Activated naive CD4-positive, alpha-beta T cell treated with anti-CD3 and anti-CD28 coated beads, Interleukin-2, amount 10 ng/mL, durations not matched to agents 7 days and 5 days (primary cell): Measurements from ENCODE around the gene VAV2.

Source experiments
- CTCF ChIA-PET: fragments of 350-600 bp; sonication (Branson Sonifier 250); formaldehyde crosslinking; loops from one replicate; lab custom pipeline; 2021; ENCODE audit warnings: antibody characterized with exemption; lab: Charles Lee
- DNase-seq: peaks from one replicate; pipeline ENCODE4 v3.0.0-alpha.2; 2020
- H3K27ac Mint-ChIP-seq: one replicate; pipeline ENCODE4 v1.8.0; 2021; ENCODE audit warnings: mild to moderate bottlenecking, moderate library complexity, mixed read lengths
- H3K27me3 Mint-ChIP-seq: one replicate; pipeline ENCODE4 v1.8.0; 2021; ENCODE audit warnings: mild to moderate bottlenecking, mixed read lengths
- H3K36me3 Mint-ChIP-seq: one replicate; pipeline ENCODE4 v1.8.0; 2021; ENCODE audit warnings: mixed read lengths
- H3K4me1 Mint-ChIP-seq: one replicate; pipeline ENCODE4 v1.8.0; 2021; ENCODE audit warnings: mixed read lengths
- H3K4me3 Mint-ChIP-seq: one replicate; pipeline ENCODE4 v1.8.0; 2021; ENCODE audit warnings: mild to moderate bottlenecking, moderate library complexity, mixed read lengths
- H3K9me3 Mint-ChIP-seq: one replicate; pipeline ENCODE4 v1.8.0; 2021; ENCODE audit warnings: mixed read lengths

Gene VAV2

GRCh38 chr9:133727876-133728441 is 264.2 kb downstream of the VAV2 start:
- H3K9me3 Mint-ChIP-seq: no peaks in the 10 kb centered on the region
- no peak for DNase-seq
- no peaks in the 10 kb centered on the region for H3K36me3 Mint-ChIP-seq
- H3K27ac Mint-ChIP-seq: no peak overlapping the region
- CTCF ChIA-PET: interaction anchor here (1.0 to 3.1 kb wide), 7 partner anchors 15 to 266 kb away, joined by 4 to 24 read pairs (median 7); no protein-coding TSS in a partner anchor
- no peak overlapping the region for H3K4me3 Mint-ChIP-seq
- H3K27me3 Mint-ChIP-seq: peaks cover 19% of the 10 kb centered on the region
- H3K4me1 Mint-ChIP-seq: peaks cover 8% of the 10 kb centered on the region

GRCh38 chr9:133727277-133727875 is 264.7 kb downstream of the VAV2 start:
- Mint-ChIP-seq H3K4me3 (no peak overlapping the region), H3K4me1 (peaks cover 8% of the 10 kb centered on the region), H3K27me3 (peaks cover 23% of the 10 kb centered on the region), H3K27ac (no peak overlapping the region), H3K9me3 (no peaks in the 10 kb centered on the region), H3K36me3 (no peaks in the 10 kb centered on the region)
- DNase-seq: no peak
- CTCF ChIA-PET: interaction anchor here (0.8 to 3.1 kb wide), 10 partner anchors 13 to 267 kb away, joined by 3 to 24 read pairs (median 4); no protein-coding TSS in a partner anchor

- H3K36me3 Mint-ChIP-seq: no peaks in the 10 kb centered on the region
Measured at GRCh38 chr9:133726401-133727276, 265.5 kb downstream of the VAV2 start.

GRCh38 chr9:133725886-133726285 is 266.2 kb downstream of the VAV2 start:
- DNase-seq: no peak
- Mint-ChIP-seq H3K9me3 (no peaks in the 10 kb centered on the region), H3K4me3 (no peak overlapping the region), H3K27me3 (peaks cover 29% of the 10 kb centered on the region), H3K27ac (no peak overlapping the region), H3K4me1 (peaks cover 8% of the 10 kb centered on the region), H3K36me3 (no peaks in the 10 kb centered on the region)
- CTCF ChIA-PET: interaction anchor here (1.3 to 3.1 kb wide), 4 partner anchors 10 to 193 kb away, joined by 4 to 24 read pairs (median 4); no protein-coding TSS in a partner anchor

More at GRCh38 chr9:133726401-133727276, 265.5 kb downstream of the VAV2 start:
- CTCF ChIA-PET: interaction anchor here (0.8 to 3.1 kb wide), 10 partner anchors 12 to 268 kb away, joined by 3 to 24 read pairs (median 4); no protein-coding TSS in a partner anchor
- Mint-ChIP-seq H3K27ac (no peak overlapping the region), H3K4me1 (peaks cover 8% of the 10 kb centered on the region), H3K4me3 (no peak overlapping the region), H3K27me3 (peaks cover 23% of the 10 kb centered on the region), H3K9me3 (no peaks in the 10 kb centered on the region)
- DNase-seq: peak; percentile 79

GRCh38 chr9:133718563-133719315 is 273.4 kb downstream of the VAV2 start:
- Mint-ChIP-seq H3K27ac (no peak overlapping the region), H3K9me3 (peaks cover 4% of the 10 kb centered on the region), H3K4me1 (no peaks in the 10 kb centered on the region), H3K4me3 (no peak overlapping the region), H3K27me3 (peaks cover 27% of the 10 kb centered on the region), H3K36me3 (no peaks in the 10 kb centered on the region)
- DNase-seq: peak; percentile 11
- CTCF ChIA-PET: no interaction called here

DNA sequence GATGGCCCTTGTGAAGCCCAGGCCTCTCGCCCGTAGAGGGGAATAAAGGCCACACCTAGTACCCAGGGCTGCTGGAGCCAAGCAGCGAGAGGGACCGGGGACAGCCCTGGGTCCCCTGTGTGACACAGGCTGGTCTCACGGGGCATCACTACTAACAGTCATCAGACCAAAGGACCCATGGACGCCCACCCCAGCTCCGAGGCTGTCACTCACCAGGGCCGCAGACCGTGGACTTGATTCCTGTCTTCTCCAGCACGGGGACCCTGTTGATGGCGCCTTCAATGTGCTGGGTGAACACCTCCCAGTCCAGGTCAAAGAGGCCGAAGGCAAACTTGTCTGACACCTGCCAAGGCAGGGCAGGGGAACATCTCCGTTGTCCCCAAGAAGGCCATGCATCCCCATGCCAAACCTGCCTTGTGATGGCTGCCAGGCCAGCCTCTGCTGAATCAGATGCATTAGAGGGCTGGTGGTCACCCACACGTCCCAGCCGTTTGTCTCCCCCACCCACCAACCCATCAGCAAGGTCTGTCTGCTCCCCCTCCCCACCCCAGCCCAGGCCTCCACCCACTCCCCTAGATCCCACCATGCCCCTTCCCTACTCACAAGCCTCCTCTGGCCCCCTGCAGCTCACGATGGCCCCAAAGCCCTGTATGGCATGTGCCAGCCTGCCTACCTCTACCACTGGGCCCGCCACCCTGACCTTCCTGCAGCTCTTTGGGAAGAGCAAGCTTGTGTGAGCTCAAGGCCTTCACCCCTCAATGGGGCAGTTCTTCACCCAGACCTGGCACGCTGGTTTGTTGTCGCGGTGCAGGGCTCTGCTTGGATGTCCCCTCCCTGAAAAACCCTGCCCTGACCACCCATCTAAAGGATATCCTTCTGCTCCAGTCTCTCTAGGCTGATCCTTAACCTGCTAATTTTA is 274.8 kb downstream of the VAV2 start:
- DNase-seq: peak; percentile 17
- H3K27ac Mint-ChIP-seq: no peak overlapping the region
- CTCF ChIA-PET: interaction anchor here (1.2 to 3.9 kb wide), 4 partner anchors 26 to 128 kb away, joined by 3 to 18 read pairs (median 4); no protein-coding TSS in a partner anchor
- H3K9me3 Mint-ChIP-seq: peaks cover 4% of the 10 kb centered on the region
- H3K36me3 Mint-ChIP-seq: no peaks in the 10 kb centered on the region
- H3K4me1 Mint-ChIP-seq: no peaks in the 10 kb centered on the region
- no peak overlapping the region for H3K4me3 Mint-ChIP-seq
- peaks cover 18% of the 10 kb centered on the region for H3K27me3 Mint-ChIP-seq

- CTCF ChIA-PET: interaction anchor here (1.0 to 3.9 kb wide), 5 partner anchors 8 to 127 kb away, joined by 3 to 18 read pairs (median 4); no protein-coding TSS in a partner anchor
- DNase-seq: peak; percentile 11
- Mint-ChIP-seq H3K27ac (no peak overlapping the region), H3K27me3 (peaks cover 17% of the 10 kb centered on the region), H3K4me3 (no peak overlapping the region), H3K36me3 (no peaks in the 10 kb centered on the region), H3K9me3 (peaks cover 4% of the 10 kb centered on the region), H3K4me1 (no peaks in the 10 kb centered on the region)
Measured at GRCh38 chr9:133716564-133717112, 275.5 kb downstream of the VAV2 start.

DNA sequence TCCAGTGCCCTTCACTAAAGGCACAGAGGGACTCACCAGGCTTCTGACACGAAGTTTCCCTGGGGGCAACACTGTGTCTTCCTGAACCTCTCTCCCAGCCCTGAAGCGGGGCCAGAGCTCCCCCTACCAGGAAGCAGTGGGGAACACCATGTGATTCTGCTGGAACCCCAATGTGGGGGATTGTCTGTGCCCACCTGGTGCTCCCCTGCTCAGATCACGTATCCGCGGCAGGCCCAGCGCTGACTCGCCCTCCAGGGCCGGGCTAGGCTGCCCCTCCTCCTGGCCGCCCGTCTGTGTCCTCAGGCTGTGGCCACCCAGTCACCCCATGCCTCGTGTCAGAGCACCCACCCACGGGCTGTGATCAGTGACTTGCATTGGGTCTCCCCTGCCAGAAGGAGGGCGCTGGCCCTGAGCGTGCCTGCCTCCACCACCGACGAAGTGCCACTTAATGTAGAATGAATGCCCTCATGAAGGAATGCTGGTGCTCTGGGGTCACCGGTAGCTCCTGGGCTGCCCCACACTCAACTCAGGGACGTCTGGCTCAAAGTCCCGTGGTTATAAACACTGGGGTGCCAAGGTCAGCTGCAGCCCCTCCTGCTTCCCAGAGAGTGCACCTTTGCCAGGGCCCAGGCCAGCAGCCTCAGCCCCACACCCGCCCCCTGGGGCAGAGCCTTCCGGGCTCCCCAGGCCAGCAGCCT is 276.1 kb downstream of the VAV2 start:
- Mint-ChIP-seq H3K4me3 (no peak overlapping the region), H3K36me3 (no peaks in the 10 kb centered on the region), H3K27ac (no peak overlapping the region), H3K4me1 (no peaks in the 10 kb centered on the region), H3K27me3 (peaks cover 15% of the 10 kb centered on the region), H3K9me3 (peaks cover 4% of the 10 kb centered on the region)
- DNase-seq: peak; percentile 53
- CTCF ChIA-PET: interaction anchor here (1.0 to 3.9 kb wide), 4 partner anchors 9 to 126 kb away, joined by 3 to 18 read pairs (median 4); no protein-coding TSS in a partner anchor

- H3K27me3 Mint-ChIP-seq: peaks cover 20% of the 10 kb centered on the region
- H3K4me3 Mint-ChIP-seq: no peak overlapping the region
- CTCF ChIA-PET: interaction anchor here (0.8 to 3.9 kb wide), 5 partner anchors 10 to 126 kb away, joined by 3 to 18 read pairs (median 4); no protein-coding TSS in a partner anchor
- H3K4me1 Mint-ChIP-seq: peaks cover 3% of the 10 kb centered on the region
- no peaks in the 10 kb centered on the region for H3K36me3 Mint-ChIP-seq
- peak; percentile 14 for DNase-seq
- no peak overlapping the region for H3K27ac Mint-ChIP-seq
- H3K9me3 Mint-ChIP-seq: peaks cover 1% of the 10 kb centered on the region
Measured at GRCh38 chr9:133715295-133715865, 276.7 kb downstream of the VAV2 start.

GRCh38 chr9:133714606-133715294 is 277.4 kb downstream of the VAV2 start:
- Mint-ChIP-seq H3K9me3 (no peaks in the 10 kb centered on the region), H3K27ac (no peak overlapping the region), H3K4me3 (no peak overlapping the region), H3K27me3 (peaks cover 26% of the 10 kb centered on the region), H3K36me3 (no peaks in the 10 kb centered on the region), H3K4me1 (peaks cover 6% of the 10 kb centered on the region)
- no peak for DNase-seq
- CTCF ChIA-PET: interaction anchor here (0.8 to 3.9 kb wide), 4 partner anchors 12 to 125 kb away, joined by 3 to 18 read pairs (median 4); no protein-coding TSS in a partner anchor

GRCh38 chr9:133713960-133714495 is 278.1 kb downstream of the VAV2 start:
- H3K36me3 Mint-ChIP-seq: no peaks in the 10 kb centered on the region
- no peak overlapping the region for H3K27ac Mint-ChIP-seq
- peaks cover 33% of the 10 kb centered on the region for H3K27me3 Mint-ChIP-seq
- CTCF ChIA-PET: interaction anchor here (1.1 to 3.9 kb wide), 3 partner anchors 12 to 59 kb away, joined by 3 to 18 read pairs (median 4); no protein-coding TSS in a partner anchor
- no peaks in the 10 kb centered on the region for H3K9me3 Mint-ChIP-seq
- no peak for DNase-seq
- peaks cover 13% of the 10 kb centered on the region for H3K4me1 Mint-ChIP-seq
- no peak overlapping the region for H3K4me3 Mint-ChIP-seq
